A673 (cell line): Measurements from ENCODE around the gene WDPCP.

Source experiments
- EZH2 ChIP-seq: fragments of 200-600 bp; sonication (generic); IDR thresholded peaks from 2 replicates; pipeline ENCODE4 v1.6.1; 2017; ENCODE audit warnings: borderline replicate concordance, low read depth, mild to moderate bottlenecking, mixed read lengths, antibody characterized with exemption, low read length; ENCODE audit not compliant: poor library complexity, severe bottlenecking
- TF ChIP-seq, protein P1 (sequence below): fragments of 300-800, 200-600 bp; sonication (generic); conservative IDR thresholded peaks from 2 replicates; pipeline ENCODE4 v1.5.1; 2017; ENCODE audit warnings: low read depth, mild to moderate bottlenecking, antibody characterized with exemption, low read length, moderate library complexity, mixed read lengths

DNA sequence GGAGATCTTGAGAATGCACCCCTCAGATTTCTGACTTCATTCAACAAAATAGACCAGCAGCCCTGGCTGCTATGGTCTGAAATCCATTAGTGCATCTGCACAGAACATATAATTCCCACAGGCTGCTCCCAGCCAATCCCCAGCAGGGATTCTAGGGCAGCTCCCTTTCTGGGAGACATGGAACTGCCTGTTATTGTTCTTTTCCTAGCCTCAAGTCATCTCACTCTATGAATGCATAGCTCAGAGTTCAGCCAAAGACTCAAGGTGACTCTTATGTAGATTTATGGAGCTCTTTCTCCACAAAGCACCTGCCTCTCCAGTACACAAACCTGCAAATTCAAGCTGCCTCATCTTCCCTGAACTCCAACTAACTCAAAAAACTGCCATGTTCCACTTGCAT lies 241.9 kb downstream of the WDPCP start:
- TF ChIP-seq, protein P1, sequence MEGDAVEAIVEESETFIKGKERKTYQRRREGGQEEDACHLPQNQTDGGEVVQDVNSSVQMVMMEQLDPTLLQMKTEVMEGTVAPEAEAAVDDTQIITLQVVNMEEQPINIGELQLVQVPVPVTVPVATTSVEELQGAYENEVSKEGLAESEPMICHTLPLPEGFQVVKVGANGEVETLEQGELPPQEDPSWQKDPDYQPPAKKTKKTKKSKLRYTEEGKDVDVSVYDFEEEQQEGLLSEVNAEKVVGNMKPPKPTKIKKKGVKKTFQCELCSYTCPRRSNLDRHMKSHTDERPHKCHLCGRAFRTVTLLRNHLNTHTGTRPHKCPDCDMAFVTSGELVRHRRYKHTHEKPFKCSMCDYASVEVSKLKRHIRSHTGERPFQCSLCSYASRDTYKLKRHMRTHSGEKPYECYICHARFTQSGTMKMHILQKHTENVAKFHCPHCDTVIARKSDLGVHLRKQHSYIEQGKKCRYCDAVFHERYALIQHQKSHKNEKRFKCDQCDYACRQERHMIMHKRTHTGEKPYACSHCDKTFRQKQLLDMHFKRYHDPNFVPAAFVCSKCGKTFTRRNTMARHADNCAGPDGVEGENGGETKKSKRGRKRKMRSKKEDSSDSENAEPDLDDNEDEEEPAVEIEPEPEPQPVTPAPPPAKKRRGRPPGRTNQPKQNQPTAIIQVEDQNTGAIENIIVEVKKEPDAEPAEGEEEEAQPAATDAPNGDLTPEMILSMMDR: no peak
- no peak for TF ChIP-seq EZH2
